Trophoblast cell (in vitro differentiated cells and primary cell): ENCODE data around the gene CFAP91.

ENCODE experiments used
- DNase-seq, 2 donors: peaks; one replicate each; pipeline ENCODE4 v3.0.0-alpha.2; 2016
- H2AFZ ChIP-seq: 2 replicates; pipeline ENCODE4 v1.6.1; 2013; ENCODE audit warnings: low read length, moderate library complexity, mild to moderate bottlenecking; ENCODE audit not compliant: insufficient read depth, poor library complexity
- H2AK5ac ChIP-seq: 2 replicates; pipeline ENCODE4 v1.6.1; 2013; ENCODE audit warnings: mild to moderate bottlenecking, low read length
- H2BK120ac ChIP-seq: 2 replicates; pipeline ENCODE4 v1.6.1; 2013; ENCODE audit warnings: low read length, mild to moderate bottlenecking, moderate library complexity; ENCODE audit not compliant: insufficient read depth, poor library complexity
- H2BK12ac ChIP-seq: 2 replicates; pipeline ENCODE4 v1.6.1; 2013; ENCODE audit warnings: mild to moderate bottlenecking, low read length, moderate library complexity
- H2BK5ac ChIP-seq: 2 replicates; pipeline ENCODE4 v1.6.1; 2013; ENCODE audit warnings: low read length, low read depth, moderate library complexity, mild to moderate bottlenecking; ENCODE audit not compliant: poor library complexity
- H3K14ac ChIP-seq: 2 replicates; pipeline ENCODE4 v1.6.1; 2013; ENCODE audit warnings: mild to moderate bottlenecking, low read length
- H3K18ac ChIP-seq: 2 replicates; pipeline ENCODE4 v1.6.1; 2013; ENCODE audit warnings: mild to moderate bottlenecking, low read length
- H3K23ac ChIP-seq: 2 replicates; pipeline ENCODE4 v1.6.1; 2013; ENCODE audit warnings: low read length
- H3K27ac ChIP-seq: 2 replicates; pipeline ENCODE4 v1.5.1; 2013; ENCODE audit warnings: low read depth, mild to moderate bottlenecking, inconsistent platforms, low read length, moderate library complexity
- H3K27me3 ChIP-seq: 2 replicates; pipeline ENCODE4 v1.6.1; 2013; ENCODE audit warnings: inconsistent platforms, mild to moderate bottlenecking, low read length, moderate library complexity; ENCODE audit not compliant: insufficient read depth
- H3K36me3 ChIP-seq, 2 experiments: 1 replicate in 1 of 2; 2 replicates in 1 of 2; pipeline ENCODE4 v1.6.1; 2013; ENCODE audit warnings: low read length in 2 of 2, mild to moderate bottlenecking in 2 of 2, moderate library complexity in 1 of 2; ENCODE audit not compliant: insufficient read depth in 2 of 2, control insufficient read depth in 1 of 2
- H3K4ac ChIP-seq: 2 replicates; pipeline ENCODE4 v1.6.1; 2013; ENCODE audit warnings: low read depth, mild to moderate bottlenecking, low read length, moderate library complexity
- H3K4me1 ChIP-seq, 2 experiments: 1 replicate in 1 of 2; 2 replicates in 1 of 2; pipeline ENCODE4 v1.6.1; 2013; ENCODE audit warnings: low read length in 2 of 2, mild to moderate bottlenecking in 2 of 2, moderate library complexity in 1 of 2; ENCODE audit not compliant: insufficient read depth in 2 of 2, control insufficient read depth in 1 of 2
- H3K4me2 ChIP-seq: 2 replicates; pipeline ENCODE4 v1.6.1; 2013; ENCODE audit warnings: inconsistent platforms, mild to moderate bottlenecking, low read length, moderate library complexity
- H3K4me3 ChIP-seq: 2 replicates; pipeline ENCODE4 v1.5.1; 2013; ENCODE audit warnings: mild to moderate bottlenecking, low read depth, low read length, inconsistent platforms
- H3K79me1 ChIP-seq: one replicate; pipeline ENCODE4 v1.6.1; 2013; ENCODE audit warnings: low read length
- H3K79me2 ChIP-seq: 2 replicates; pipeline ENCODE4 v1.6.1; 2013; ENCODE audit warnings: low read length, mild to moderate bottlenecking; ENCODE audit not compliant: control insufficient read depth, insufficient read depth, poor library complexity
- H3K9ac ChIP-seq: 2 replicates; pipeline ENCODE4 v1.6.1; 2013; ENCODE audit warnings: mild to moderate bottlenecking, low read length
- H3K9me3 ChIP-seq: 2 replicates; pipeline ENCODE4 v1.6.1; 2013; ENCODE audit warnings: low read depth, mild to moderate bottlenecking, control low read depth, inconsistent platforms, low read length; ENCODE audit not compliant: insufficient read depth
- H4K12ac ChIP-seq: 2 replicates; pipeline ENCODE4 v1.6.1; 2013; ENCODE audit warnings: low read depth, mild to moderate bottlenecking, low read length, moderate library complexity
- H4K8ac ChIP-seq: 2 replicates; pipeline ENCODE4 v1.6.1; 2013; ENCODE audit warnings: low read depth, mild to moderate bottlenecking, low read length, moderate library complexity
- H4K91ac ChIP-seq: one replicate; pipeline ENCODE4 v1.6.1; 2013; ENCODE audit warnings: low read depth, mild to moderate bottlenecking, low read length, moderate library complexity
- WGBS: extraction: QIAGEN DNeasy Blood & Tissue Kit; methylation state at CpG from one replicate; pipeline ENCODE4 v1.1.7; 2013; ENCODE audit warnings: missing lambda C conversion rate; ENCODE audit not compliant: insufficient read length, insufficient coverage; ENCODE audit errors: extremely low coverage; 5-methylcytosine and 5-hydroxymethylcytosine counted together

CFAP91 gene

DNA sequence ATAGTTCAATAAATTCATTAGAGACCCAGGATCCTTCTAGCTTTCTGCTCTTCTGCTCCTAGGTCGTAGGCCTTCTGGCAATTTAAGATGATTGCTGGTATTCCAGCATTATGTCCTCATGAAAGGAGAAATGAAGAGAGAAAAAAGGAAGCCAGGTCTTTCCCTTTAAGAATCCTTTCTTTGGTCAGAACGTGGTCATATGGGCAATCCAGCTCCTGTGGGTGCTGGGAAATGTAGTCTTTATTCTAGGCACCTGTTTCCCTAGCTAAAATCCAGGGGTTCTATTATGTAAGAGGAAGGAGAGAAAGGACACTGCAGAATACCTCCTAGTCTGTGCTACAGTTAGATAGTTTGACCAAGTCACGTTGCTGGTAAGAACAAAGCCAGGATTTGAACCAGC is 43.6 kb downstream of the CFAP91 start:
- H3K79me2 ChIP-seq: no peaks in the 10 kb centered on the region
- H2AFZ ChIP-seq: no peak overlapping the region
- no peaks in the 10 kb centered on the region for H3K36me3 ChIP-seq
- no peaks in the 10 kb centered on the region for H3K9me3 ChIP-seq
- H3K18ac ChIP-seq: no peak overlapping the region
- no peak overlapping the region for H2BK12ac ChIP-seq
- H4K8ac ChIP-seq: no peak overlapping the region
- no peak overlapping the region for H3K4me3 ChIP-seq
- no peak overlapping the region for H4K12ac ChIP-seq
- no peak for DNase-seq
- H3K4me2 ChIP-seq: no peak overlapping the region
- H3K27me3 ChIP-seq: no peaks in the 10 kb centered on the region
- WGBS: no CpG with 5 or more reads among the region's 3 CpGs
- no peak overlapping the region for H3K4ac ChIP-seq
- no peak overlapping the region for H3K23ac ChIP-seq
- no peak overlapping the region for H2BK5ac ChIP-seq
- no peak overlapping the region for H4K91ac ChIP-seq
- H2AK5ac ChIP-seq: no peak overlapping the region
- no peak overlapping the region for H3K9ac ChIP-seq
- H3K79me1 ChIP-seq: no peaks in the 10 kb centered on the region
- H3K14ac ChIP-seq: no peak overlapping the region
- H3K27ac ChIP-seq: no peak overlapping the region
- H3K4me1 ChIP-seq: no peaks in the 10 kb centered on the region
- no peak overlapping the region for H2BK120ac ChIP-seq

DNA sequence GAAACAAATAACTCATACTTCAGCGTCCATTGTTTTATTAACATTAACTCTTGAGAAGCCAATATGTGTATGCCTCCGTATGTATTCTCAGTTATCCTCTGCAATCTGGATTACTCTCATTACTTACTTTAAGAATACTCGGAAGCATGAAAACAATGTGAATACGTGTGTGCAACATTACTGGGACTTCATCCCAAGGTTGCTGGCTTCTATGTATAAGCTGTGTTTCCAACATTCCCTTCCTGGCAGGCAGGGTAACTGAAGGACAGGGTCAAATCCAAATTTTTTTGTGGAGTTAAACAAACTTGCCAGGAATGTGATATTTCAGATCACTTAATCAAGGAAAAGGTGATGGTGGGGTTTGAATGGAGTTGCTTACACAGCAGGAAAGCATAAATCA is 44.5 kb downstream of the CFAP91 start:
- Histone ChIP-seq H3K27ac (no peak overlapping the region), H4K8ac (no peak overlapping the region), H3K18ac (no peak overlapping the region), H4K91ac (no peak overlapping the region), H4K12ac (no peak overlapping the region), H3K27me3 (no peaks in the 10 kb centered on the region), H3K4me1 (no peaks in the 10 kb centered on the region), H2BK12ac (no peak overlapping the region), H3K36me3 (no peaks in the 10 kb centered on the region), H3K79me1 (no peaks in the 10 kb centered on the region), H3K9ac (no peak overlapping the region), H3K4ac (no peak overlapping the region), H2BK5ac (no peak overlapping the region), H3K4me2 (no peak overlapping the region), H2AK5ac (no peak overlapping the region), H3K23ac (no peak overlapping the region), H3K14ac (no peak overlapping the region), H2AFZ (no peak overlapping the region), H3K9me3 (no peaks in the 10 kb centered on the region), H2BK120ac (no peak overlapping the region), H3K79me2 (no peaks in the 10 kb centered on the region), H3K4me3 (no peak overlapping the region)
- WGBS: no CpG with 5 or more reads among the region's 4 CpGs
- DNase-seq: no peak

DNA sequence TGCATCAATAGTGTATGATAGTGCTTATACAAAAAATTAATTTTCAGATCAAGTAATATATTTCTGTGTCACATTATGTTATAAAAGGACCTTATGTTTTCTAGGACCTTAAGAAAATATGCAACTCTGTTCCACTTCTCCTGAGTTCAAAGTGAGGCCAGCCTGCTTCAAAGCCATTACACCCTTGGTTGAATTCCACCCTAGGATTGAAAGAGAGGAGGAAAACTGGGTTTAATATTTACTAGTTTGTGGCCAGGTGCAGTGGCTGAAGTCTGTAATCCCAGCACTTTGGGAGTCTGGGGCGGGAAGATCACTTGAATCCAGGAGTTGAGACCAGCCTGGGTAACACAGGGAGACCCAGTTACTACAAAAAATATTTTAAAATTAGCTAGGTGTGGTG is 46.2 kb downstream of the CFAP91 start:
- Histone ChIP-seq H3K14ac (no peak overlapping the region), H3K36me3 (no peaks in the 10 kb centered on the region), H4K12ac (no peak overlapping the region), H3K79me2 (no peaks in the 10 kb centered on the region), H3K27me3 (no peaks in the 10 kb centered on the region), H2AK5ac (no peak overlapping the region), H3K9ac (no peak overlapping the region), H2BK120ac (no peak overlapping the region), H2AFZ (no peak overlapping the region), H3K4me3 (no peak overlapping the region), H3K18ac (no peak overlapping the region), H2BK5ac (no peak overlapping the region), H3K4me1 (no peaks in the 10 kb centered on the region), H3K23ac (no peak overlapping the region), H4K8ac (no peak overlapping the region), H3K4me2 (no peak overlapping the region), H3K79me1 (no peaks in the 10 kb centered on the region), H3K9me3 (no peaks in the 10 kb centered on the region), H3K4ac (no peak overlapping the region), H4K91ac (no peak overlapping the region), H3K27ac (no peak overlapping the region), H2BK12ac (no peak overlapping the region)
- DNase-seq: no peak
- WGBS: no CpG with 5 or more reads among the region's 1 CpG

DNA sequence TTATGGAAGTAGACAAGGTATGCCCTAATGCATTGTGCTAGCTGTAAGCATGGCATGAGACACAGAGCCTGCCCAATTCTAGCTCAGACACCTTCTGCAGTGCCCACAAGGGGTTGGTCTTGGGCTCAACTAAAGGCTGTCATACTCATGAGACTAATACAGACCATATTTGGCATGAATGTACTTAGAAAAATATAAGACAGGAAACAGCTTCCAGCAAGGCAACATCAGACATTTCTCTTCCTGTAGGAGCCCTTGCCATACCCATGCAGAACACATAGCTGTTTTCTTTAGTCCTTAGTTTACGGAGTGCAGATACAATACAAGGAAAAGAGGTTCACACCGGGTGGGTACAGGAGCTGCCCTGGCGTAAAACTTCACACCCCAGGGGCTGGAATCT is 48.6 kb downstream of the CFAP91 start:
- Histone ChIP-seq H4K8ac (no peak overlapping the region), H2BK12ac (no peak overlapping the region), H4K12ac (no peak overlapping the region), H3K79me1 (no peaks in the 10 kb centered on the region), H3K9ac (no peak overlapping the region), H3K4ac (no peak overlapping the region), H4K91ac (no peak overlapping the region), H3K14ac (no peak overlapping the region), H3K9me3 (no peaks in the 10 kb centered on the region), H3K4me1 (no peaks in the 10 kb centered on the region), H3K4me3 (no peak overlapping the region), H3K27ac (no peak overlapping the region), H3K18ac (no peak overlapping the region), H2BK120ac (no peak overlapping the region), H3K36me3 (no peaks in the 10 kb centered on the region), H3K79me2 (no peaks in the 10 kb centered on the region), H3K4me2 (no peak overlapping the region), H3K23ac (no peak overlapping the region), H2AK5ac (no peak overlapping the region), H2AFZ (no peak overlapping the region), H2BK5ac (no peak overlapping the region), H3K27me3 (no peaks in the 10 kb centered on the region)
- no CpG with 5 or more reads among the region's 3 CpGs for WGBS
- DNase-seq: no peak
